ENCODE measurements around the gene AJM1.

DNA sequence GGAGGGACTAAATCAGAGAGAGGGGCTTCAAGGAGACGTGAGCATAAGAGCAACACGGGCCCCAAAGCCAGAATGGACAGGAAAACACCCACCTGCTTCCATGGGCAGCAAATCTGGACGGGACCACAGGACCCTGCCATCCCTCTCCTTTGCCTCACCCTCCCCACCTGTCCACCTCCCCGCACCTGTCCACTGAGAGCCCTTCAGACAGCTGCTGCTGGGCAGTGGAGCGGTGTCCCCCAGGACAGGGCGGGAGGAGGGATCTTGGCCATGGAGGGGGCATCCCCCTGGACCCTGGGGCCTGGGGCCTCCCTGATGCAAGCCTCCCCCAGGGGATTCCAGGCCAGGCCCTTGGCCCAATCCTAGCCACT lies 43.6 kb upstream of the AJM1 start:
- TF ChIP-seq, protein P1, sequence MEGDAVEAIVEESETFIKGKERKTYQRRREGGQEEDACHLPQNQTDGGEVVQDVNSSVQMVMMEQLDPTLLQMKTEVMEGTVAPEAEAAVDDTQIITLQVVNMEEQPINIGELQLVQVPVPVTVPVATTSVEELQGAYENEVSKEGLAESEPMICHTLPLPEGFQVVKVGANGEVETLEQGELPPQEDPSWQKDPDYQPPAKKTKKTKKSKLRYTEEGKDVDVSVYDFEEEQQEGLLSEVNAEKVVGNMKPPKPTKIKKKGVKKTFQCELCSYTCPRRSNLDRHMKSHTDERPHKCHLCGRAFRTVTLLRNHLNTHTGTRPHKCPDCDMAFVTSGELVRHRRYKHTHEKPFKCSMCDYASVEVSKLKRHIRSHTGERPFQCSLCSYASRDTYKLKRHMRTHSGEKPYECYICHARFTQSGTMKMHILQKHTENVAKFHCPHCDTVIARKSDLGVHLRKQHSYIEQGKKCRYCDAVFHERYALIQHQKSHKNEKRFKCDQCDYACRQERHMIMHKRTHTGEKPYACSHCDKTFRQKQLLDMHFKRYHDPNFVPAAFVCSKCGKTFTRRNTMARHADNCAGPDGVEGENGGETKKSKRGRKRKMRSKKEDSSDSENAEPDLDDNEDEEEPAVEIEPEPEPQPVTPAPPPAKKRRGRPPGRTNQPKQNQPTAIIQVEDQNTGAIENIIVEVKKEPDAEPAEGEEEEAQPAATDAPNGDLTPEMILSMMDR (IDR thresholded peaks at IDR 0.05): no peak
- TF ChIP-seq POLR2A (IDR thresholded peaks at IDR 0.05): no peak

Data from esophagus squamous epithelium (tissue), 4 donors.